Colonic mucosa (tissue), 4 donors: ENCODE data around the gene HCFC1R1. TPM values are rescaled to one million over a fixed set of nuclear protein-coding genes. Genes with fewer than 3 reads are reported as not detected.
A peak's percentile ranks its signal among the peaks of the same experiment; 100 is the strongest.

Source experiments
- DNase-seq: peaks from one replicate; pipeline ENCODE4 v3.0.0-alpha.2; 2020
- H3K27ac ChIP-seq: fragments of 200-600 bp; one replicate; pipeline ENCODE4 v1.8.0; 2021
- H3K27me3 ChIP-seq: fragments of 200-600 bp; one replicate; pipeline ENCODE4 v1.8.0; 2021
- H3K36me3 ChIP-seq: fragments of 200-600 bp; one replicate; pipeline ENCODE4 v1.8.0; 2021
- H3K4me1 ChIP-seq: fragments of 200-600 bp; one replicate; pipeline ENCODE4 v1.8.0; 2021; ENCODE audit warnings: mild to moderate bottlenecking
- H3K4me3 ChIP-seq: fragments of 200-600 bp; one replicate; pipeline ENCODE4 v1.8.0; 2021
- H3K9ac ChIP-seq, 2 donors: one replicate each; pipeline ENCODE4 v1.7.0; 2013; ENCODE audit warnings: control low read depth in 2 of 2, low read depth in 2 of 2, low read length in 2 of 2
- H3K9me3 ChIP-seq: fragments of 200-600 bp; one replicate; pipeline ENCODE4 v1.8.0; 2021
- CTCF ChIP-seq: fragments of 200-600 bp; IDR thresholded peaks from one replicate; pipeline ENCODE4 v1.8.0; 2022; ENCODE audit warnings: antibody characterized with exemption, mild to moderate bottlenecking
- intact Hi-C: fragments of 100-400 bp; cut with DNase I; formaldehyde crosslinking; loops from one replicate; pipeline ENCODE4 v1.14.1; 2022
- total RNA-seq, 2 donors: library from RNA; stranded (reverse); fragmentation: NEBNext Ultra II Directional in 1 of 2; extraction: Animal tissue kit (Norgen Biotek cat#: 25700) in 1 of 2; gene quantifications; one replicate each; pipeline ENCODE4 v1.2.1, GENCODE V29; 2021
- donor health status: healthy.
- donor health status: DM: no; HTN: no; CAD: no.
- donor health status: DM: no; HTN: no; CAD: no.

The HCFC1R1 gene
- total RNA-seq, 2 donors from 2014 or later = 28.7 to 30.0 TPM

GRCh38 chr16:3013491-3013951 lies 10.2 kb downstream of the HCFC1R1 start:
- intact Hi-C loops = no loop called here
- H3K27me3 ChIP-seq = peaks cover 5% of the 10 kb centered on the region
- no peak for TF ChIP-seq CTCF
- H3K36me3 ChIP-seq = no peaks in the 10 kb centered on the region
- H3K4me3 ChIP-seq = no peak overlapping the region
- H3K9me3 ChIP-seq = no peaks in the 10 kb centered on the region
- H3K9ac ChIP-seq = no peak overlapping the region
- no peak for DNase-seq
- peaks cover 4% of the 10 kb centered on the region for H3K4me1 ChIP-seq
- H3K27ac ChIP-seq = no peak overlapping the region

GRCh38 chr16:3012828-3013420 lies 10.8 kb downstream of the HCFC1R1 start, which contains the start of gene CLDN9:
Gene CLDN9, plus strand, starts transcription at chr16:3012923. Its CDS starts 440 bp downstream, at chr16:3013363.
- intact Hi-C loops = no loop called here
- Histone ChIP-seq H3K27me3 (peaks cover 5% of the 10 kb centered on the region), H3K4me1 (peaks cover 10% of the 10 kb centered on the region), H3K4me3 (no peak within 1 kb of the TSS), H3K27ac (no peak within 1 kb of the TSS), H3K36me3 (no peaks in the 10 kb centered on the region), H3K9me3 (no peaks in the 10 kb centered on the region), H3K9ac (peak within 1 kb of the TSS in 1 of 2 donors; percentile 34)
- peak; percentile 72 for DNase-seq
- no peak for TF ChIP-seq CTCF

- Histone ChIP-seq H3K4me3 (no peak overlapping the region), H3K27ac (no peak overlapping the region), H3K9me3 (no peaks in the 10 kb centered on the region), H3K4me1 (peaks cover 16% of the 10 kb centered on the region), H3K27me3 (peaks cover 5% of the 10 kb centered on the region), H3K36me3 (no peaks in the 10 kb centered on the region), H3K9ac (peak overlapping the region in 1 of 2 donors; percentile 34)
- TF ChIP-seq CTCF = no peak
- intact Hi-C loops = no loop called here
- no peak for DNase-seq
These were observed 11.5 kb downstream of the HCFC1R1 start for GRCh38 chr16:3012246-3012645.

- no peak overlapping the region for H3K27ac ChIP-seq
- TF ChIP-seq CTCF = no peak
- H3K9me3 ChIP-seq = no peaks in the 10 kb centered on the region
- peaks cover 17% of the 10 kb centered on the region for H3K4me1 ChIP-seq
- intact Hi-C loops = no loop called here
- no peaks in the 10 kb centered on the region for H3K36me3 ChIP-seq
- peaks cover 5% of the 10 kb centered on the region for H3K27me3 ChIP-seq
- no peak overlapping the region for H3K4me3 ChIP-seq
- DNase-seq = no peak
- H3K9ac ChIP-seq = no peak overlapping the region
These were observed 13.2 kb downstream of the HCFC1R1 start for GRCh38 chr16:3010510-3010909.

GRCh38 chr16:3009568-3010390 lies 14.0 kb downstream of the HCFC1R1 start:
- no peak for TF ChIP-seq CTCF
- Histone ChIP-seq H3K9me3 (no peaks in the 10 kb centered on the region), H3K4me1 (peaks cover 17% of the 10 kb centered on the region), H3K36me3 (no peaks in the 10 kb centered on the region), H3K27me3 (peaks cover 5% of the 10 kb centered on the region), H3K4me3 (no peak overlapping the region), H3K9ac (peak overlapping the region in 1 of 2 donors; percentile 58), H3K27ac (no peak overlapping the region)
- no peak for DNase-seq
- intact Hi-C loops = no loop called here
